HepG2 (cell line): Measurements from ENCODE around the gene KIF24. TPM values are rescaled to one million over a fixed set of nuclear protein-coding genes. Genes with fewer than 3 reads are reported as not detected.

Experiments used
- ATAC-seq: fragments of 200-7000 bp; cut with Tn5 transposase; 3 replicates; pipeline ENCODE4 v1.9.1; 2020; ENCODE audit warnings: mild to moderate bottlenecking, moderate library complexity
- BruUV-seq: library from RNA; stranded (reverse); fragments of 400-500 nt; replicated peaks from 2 replicates; lab custom pipeline; 2021; lab: Mats Ljungman, UMichigan
- CTCF ChIA-PET: fragments of 300-600 bp; formaldehyde crosslinking; extraction: SDS; loops from one replicate; lab custom pipeline; 2021; ENCODE audit warnings: low total read pairs, inconsistent platforms, low intra/inter-chr PET ratio; lab: Yijun Ruan, JAX
- POLR2A ChIA-PET: fragments of 350-600 bp; sonication (Branson Sonifier 250); formaldehyde crosslinking; loops from one replicate; lab custom pipeline; 2020; ENCODE audit warnings: antibody characterized with exemption, inconsistent platforms; lab: Yijun Ruan, JAX
- DNase-seq: peaks from one replicate; pipeline ENCODE4 v3.0.0-alpha.2; 2015; ENCODE audit warnings: low spot score
- FAIRE-seq: peaks from 3 replicates; lab custom pipeline; 2011; peaks lifted over from hg19 to GRCh38; lab: Jason Lieb, UNC
- H2AFZ ChIP-seq: one replicate; pipeline ENCODE4 v1.6.1; 2011; ENCODE audit warnings: low read length, inconsistent platforms
- H3K27ac ChIP-seq: fragments of 300-600 bp; 3 replicates; pipeline ENCODE4 v1.8.0; 2011; ENCODE audit warnings: mixed run types, mild to moderate bottlenecking, mixed read lengths, low read length, inconsistent platforms; ENCODE audit not compliant: insufficient read depth; ENCODE audit errors: extremely low read length
- H3K27me3 ChIP-seq, 2 experiments: fragments of 200-600 bp in 1 of 2; 2 replicates in 1 of 2; 3 replicates in 1 of 2; pipeline versions ENCODE4 v1.6.0 to v1.8.0; 2011; ENCODE audit warnings: low read length in 2 of 2, mild to moderate bottlenecking in 2 of 2, moderate library complexity in 2 of 2, inconsistent platforms in 1 of 2; ENCODE audit not compliant: insufficient read depth in 2 of 2, control insufficient read depth in 1 of 2
- H3K36me3 ChIP-seq, 2 experiments: fragments of 200-600 bp in 1 of 2; replicated peaks in 1 of 2; 2 replicates in 1 of 2; 3 replicates in 1 of 2; pipeline versions ENCODE4 v1.5.1 to v1.8.0; 2011; ENCODE audit warnings: low read length in 2 of 2, inconsistent platforms in 1 of 2; ENCODE audit not compliant: insufficient read depth in 2 of 2, control insufficient read depth in 1 of 2
- H3K4me1 ChIP-seq: 2 replicates; pipeline ENCODE4 v1.5.1; 2012; ENCODE audit warnings: low read length, inconsistent platforms; ENCODE audit not compliant: insufficient read depth
- H3K4me2 ChIP-seq: 2 replicates; pipeline ENCODE4 v1.6.0; 2011; ENCODE audit warnings: low read depth, low read length, inconsistent platforms
- H3K4me3 ChIP-seq, 3 experiments: fragments of 200-600 bp in 1 of 3; sonication (generic), shearing (Covaris generic) in 1 of 3; replicated peaks in 1 of 3; 2 replicates each; pipeline ENCODE4 v1.5.1; 2011 to 2016; ENCODE audit warnings: low read length in 3 of 3, inconsistent platforms in 2 of 3, low read depth in 2 of 3, mild to moderate bottlenecking in 2 of 3, control low read depth in 1 of 3, mixed read lengths in 1 of 3; ENCODE audit not compliant: insufficient read depth in 1 of 3
- H3K79me2 ChIP-seq: one replicate; pipeline ENCODE4 v1.6.1; 2011; ENCODE audit warnings: low read length, inconsistent platforms; ENCODE audit not compliant: insufficient read depth
- H3K9ac ChIP-seq: 2 replicates; pipeline ENCODE4 v1.6.0; 2011; ENCODE audit warnings: mild to moderate bottlenecking, low read depth, low read length, inconsistent platforms; ENCODE audit not compliant: insufficient read depth
- H3K9me3 ChIP-seq: 2 replicates; pipeline ENCODE4 v1.5.1; 2012; ENCODE audit warnings: mild to moderate bottlenecking, low read length
- H4K20me1 ChIP-seq: 2 replicates; pipeline ENCODE4 v1.6.0; 2011; ENCODE audit warnings: inconsistent platforms, mild to moderate bottlenecking, low read length, moderate library complexity; ENCODE audit not compliant: insufficient read depth
- ARNT ChIP-seq: fragments of 450-650 bp; IDR thresholded peaks from 2 replicates; pipeline ENCODE4 v1.6.1; 2017
- ATF1 ChIP-seq: IDR thresholded peaks from 2 replicates; pipeline ENCODE4 v1.6.1; 2016; ENCODE audit warnings: mild to moderate bottlenecking, control low read depth
- FOXK1 ChIP-seq: sonication (generic); formaldehyde crosslinking; IDR thresholded peaks from 2 replicates; pipeline ENCODE4 v1.4.0; 2020; ENCODE audit warnings: low read depth, missing genetic modification reagents, borderline replicate concordance
- IKZF4 ChIP-seq: sonication (generic); formaldehyde crosslinking; IDR thresholded peaks from 2 replicates; pipeline ENCODE4 v1.5.1; 2020; ENCODE audit warnings: borderline replicate concordance, mild to moderate bottlenecking, low read depth, missing genetic modification reagents; ENCODE audit errors: not compliant biosample characterization
- MXD4 ChIP-seq: IDR thresholded peaks from 2 replicates; pipeline ENCODE4 v1.6.1; 2016; ENCODE audit warnings: mild to moderate bottlenecking, missing biosample characterization, missing genetic modification reagents
- PAF1 ChIP-seq: IDR thresholded peaks from 2 replicates; pipeline ENCODE4 v1.6.1; 2016; ENCODE audit warnings: missing genetic modification reagents, missing compliant biosample characterization
- RFX1 ChIP-seq: fragments of 450-650 bp; IDR thresholded peaks from 2 replicates; pipeline ENCODE4 v1.6.1; 2017
- TRIM24 ChIP-seq: sonication (generic); formaldehyde crosslinking; IDR thresholded peaks from 2 replicates; pipeline ENCODE4 v1.8.0; 2022; ENCODE audit warnings: mild to moderate bottlenecking, missing genetic modification reagents
- USF2 ChIP-seq, 2 experiments: sonication (generic) in 1 of 2; formaldehyde crosslinking in 1 of 2; IDR thresholded peaks; 2 replicates each; pipeline versions ENCODE4 v1.5.1 to v1.6.1; 2011 to 2020; ENCODE audit warnings: borderline replicate concordance in 1 of 2, low read depth in 1 of 2, low read length in 1 of 2, mild to moderate bottlenecking in 1 of 2, missing genetic modification reagents in 1 of 2, moderate library complexity in 1 of 2
- ZNF275 ChIP-seq: sonication (generic); formaldehyde crosslinking; IDR thresholded peaks from 2 replicates; pipeline ENCODE4 v1.8.0; 2022; ENCODE audit warnings: missing genetic modification reagents, mild to moderate bottlenecking, inconsistent platforms, borderline replicate concordance
- ZNF367 ChIP-seq: sonication (generic); formaldehyde crosslinking; IDR thresholded peaks from 2 replicates; pipeline ENCODE4 v1.4.0; 2020; ENCODE audit warnings: missing genetic modification reagents, borderline replicate concordance
- ZNF556 ChIP-seq: sonication (generic); formaldehyde crosslinking; IDR thresholded peaks from 2 replicates; pipeline ENCODE4 v1.4.0; 2020; ENCODE audit warnings: mild to moderate bottlenecking, missing genetic modification reagents, borderline replicate concordance
- ZNF558 ChIP-seq: sonication (generic); formaldehyde crosslinking; IDR thresholded peaks from 2 replicates; pipeline ENCODE4 v1.9.0; 2022; ENCODE audit warnings: mild to moderate bottlenecking, missing genetic modification reagents, borderline replicate concordance
- ZNF598 ChIP-seq: sonication (generic); formaldehyde crosslinking; IDR thresholded peaks from 2 replicates; pipeline ENCODE4 v1.5.1; 2020; ENCODE audit warnings: mild to moderate bottlenecking, missing genetic modification reagents, borderline replicate concordance
- ZNF790 ChIP-seq: sonication (generic); formaldehyde crosslinking; IDR thresholded peaks from 2 replicates; pipeline ENCODE4 v1.8.0; 2022; ENCODE audit warnings: missing genetic modification reagents, mild to moderate bottlenecking, borderline replicate concordance
- WGBS: methylation state at CpG from one replicate; pipeline ENCODE4 v1.1.6; 2017; ENCODE audit warnings: low lambda C conversion rate; 5-methylcytosine and 5-hydroxymethylcytosine counted together
- in situ Hi-C: cut with HindIII; loops from 2 replicates; pipeline ENCODE4 v1.10.0; 2017; ENCODE audit warnings: low pct_unique_long_range_greater_than_20kb; ENCODE audit not compliant: extremely low pct_ligation_motif_present
- intact Hi-C: fragments of 100-400 bp; cut with micrococcal nuclease; formaldehyde crosslinking; loops from one replicate; pipeline ENCODE4 v1.10.0; 2022; ENCODE audit not compliant: unreplicated experiment
- polyA plus RNA-seq, 8 experiments: library from polyadenylated mRNA; depleted of rRNA in 3 of 8; stranded (reverse) in 7 of 8; unstranded in 1 of 8; fragments of >200 nt; fragmentation: Illumina TruSeq in 4 of 8; extraction: Trizol in 4 of 8; gene quantifications; 2 replicates each; pipeline versions ENCODE4 v1.2.1 to v1.2.3, GENCODE V29; 2011 to 2016; ENCODE audit warnings: low read depth in 4 of 8, missing spikeins in 1 of 8, mixed read lengths in 1 of 8; ENCODE audit not compliant: insufficient read depth in 1 of 8
- total RNA-seq, 5 experiments: library from RNA; depleted of rRNA; stranded (reverse); fragments of >200 nt; fragmentation: Illumina TruSeq; extraction: Trizol; gene quantifications; 2 replicates each; pipeline ENCODE4 v1.2.3, GENCODE V29; 2016; ENCODE audit warnings: low read depth in 1 of 5
- TF ChIP-seq, protein P1 (sequence below): sonication (generic); formaldehyde crosslinking; IDR thresholded peaks from 2 replicates; pipeline ENCODE4 v1.4.0; 2020; ENCODE audit warnings: missing genetic modification reagents, borderline replicate concordance

The KIF24 gene
- total and polyA plus RNA-seq, 2 of the 13 experiments (the other 11 are each of a cell fraction or from before 2014, with no cell fraction given): 1.1 to 3.0 TPM

- TF ChIP-seq TRIM24 (CRISPR knock-in tag): no peak
- TF ChIP-seq ARNT: no peak
- no peak for TF ChIP-seq USF2 (IDR thresholded peaks at IDR 0.05; ENCODE audit: low read depth, low read length)
- TF ChIP-seq USF2 (CRISPR knock-in tag; IDR thresholded peaks at IDR 0.05; ENCODE audit: borderline replicate concordance): no peak
- no peak for TF ChIP-seq RFX1
- TF ChIP-seq ZNF367: no peak
- no peak for TF ChIP-seq MXD4 (CRISPR knock-in tag)
- TF ChIP-seq, protein P1, sequence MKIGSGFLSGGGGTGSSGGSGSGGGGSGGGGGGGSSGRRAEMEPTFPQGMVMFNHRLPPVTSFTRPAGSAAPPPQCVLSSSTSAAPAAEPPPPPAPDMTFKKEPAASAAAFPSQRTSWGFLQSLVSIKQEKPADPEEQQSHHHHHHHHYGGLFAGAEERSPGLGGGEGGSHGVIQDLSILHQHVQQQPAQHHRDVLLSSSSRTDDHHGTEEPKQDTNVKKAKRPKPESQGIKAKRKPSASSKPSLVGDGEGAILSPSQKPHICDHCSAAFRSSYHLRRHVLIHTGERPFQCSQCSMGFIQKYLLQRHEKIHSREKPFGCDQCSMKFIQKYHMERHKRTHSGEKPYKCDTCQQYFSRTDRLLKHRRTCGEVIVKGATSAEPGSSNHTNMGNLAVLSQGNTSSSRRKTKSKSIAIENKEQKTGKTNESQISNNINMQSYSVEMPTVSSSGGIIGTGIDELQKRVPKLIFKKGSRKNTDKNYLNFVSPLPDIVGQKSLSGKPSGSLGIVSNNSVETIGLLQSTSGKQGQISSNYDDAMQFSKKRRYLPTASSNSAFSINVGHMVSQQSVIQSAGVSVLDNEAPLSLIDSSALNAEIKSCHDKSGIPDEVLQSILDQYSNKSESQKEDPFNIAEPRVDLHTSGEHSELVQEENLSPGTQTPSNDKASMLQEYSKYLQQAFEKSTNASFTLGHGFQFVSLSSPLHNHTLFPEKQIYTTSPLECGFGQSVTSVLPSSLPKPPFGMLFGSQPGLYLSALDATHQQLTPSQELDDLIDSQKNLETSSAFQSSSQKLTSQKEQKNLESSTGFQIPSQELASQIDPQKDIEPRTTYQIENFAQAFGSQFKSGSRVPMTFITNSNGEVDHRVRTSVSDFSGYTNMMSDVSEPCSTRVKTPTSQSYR (CRISPR knock-in tag): no peak
- no peak for TF ChIP-seq ZNF556 (CRISPR knock-in tag)
Measured at GRCh38 chr9:34337403-34337802, 8.3 kb upstream of the KIF24 start (continued).

GRCh38 chr9:34335376-34335775 lies 6.3 kb upstream of the KIF24 start:
- H3K27ac ChIP-seq: peak overlapping the region; percentile 68
- no peak overlapping the region for H3K4me3 ChIP-seq
- intact Hi-C loops: loop anchor here (10.0 kb wide), 1 partner anchor 169 kb away; no protein-coding TSS in a partner anchor
- no peaks in the 10 kb centered on the region for H3K27me3 ChIP-seq
- H3K9ac ChIP-seq: peak overlapping the region; percentile 59
- CTCF ChIA-PET: interaction anchor here (7.1 kb wide), 1 partner anchor 43 kb away, joined by 143 read pairs; the partner anchor contains the start of gene MYORG
- peaks cover 2% of the 10 kb centered on the region for H3K79me2 ChIP-seq
- peak overlapping the region; percentile 71 for H3K4me2 ChIP-seq
- ATAC-seq (no peak), DNase-seq (no peak), FAIRE-seq (no peak)
- H3K36me3 ChIP-seq: peaks cover 10 to 12% of the 10 kb centered on the region in 2 experiments
- in situ Hi-C loops: no loop called here
- H4K20me1 ChIP-seq: no peaks in the 10 kb centered on the region
- H3K9me3 ChIP-seq: no peaks in the 10 kb centered on the region
- H3K4me1 ChIP-seq: peaks cover 52% of the 10 kb centered on the region
- POLR2A ChIA-PET: interaction anchor here (2.2 to 7.6 kb wide), 5 partner anchors 12 to 167 kb away, joined by 10 to 162 read pairs (median 18); partner anchors contain the start of gene MYORG
- TF ChIP-seq FOXK1 (CRISPR knock-in tag) (no peak), PAF1 (CRISPR knock-in tag) (no peak), ZNF598 (no peak), ZNF275 (CRISPR knock-in tag) (no peak), ZNF790 (no peak), IKZF4 (CRISPR knock-in tag) (no peak), ATF1 (CRISPR knock-in tag) (no peak), ZNF558 (CRISPR knock-in tag) (no peak)
- H2AFZ ChIP-seq: no peak overlapping the region
- no TSS peak for BruUV-seq
- WGBS: 88% methylated on average over 4 of the region's 4 CpGs
